ENCODE results near the gene LPCAT3. TPM values are rescaled to one million over a fixed set of nuclear protein-coding genes. Genes with fewer than 3 reads are reported as not detected.
A peak's percentile ranks its signal among the peaks of the same experiment; 100 is the strongest.

LPCAT3 gene
- total RNA-seq, 1 donor from 2014 or later, result 44.6 TPM

DNA sequence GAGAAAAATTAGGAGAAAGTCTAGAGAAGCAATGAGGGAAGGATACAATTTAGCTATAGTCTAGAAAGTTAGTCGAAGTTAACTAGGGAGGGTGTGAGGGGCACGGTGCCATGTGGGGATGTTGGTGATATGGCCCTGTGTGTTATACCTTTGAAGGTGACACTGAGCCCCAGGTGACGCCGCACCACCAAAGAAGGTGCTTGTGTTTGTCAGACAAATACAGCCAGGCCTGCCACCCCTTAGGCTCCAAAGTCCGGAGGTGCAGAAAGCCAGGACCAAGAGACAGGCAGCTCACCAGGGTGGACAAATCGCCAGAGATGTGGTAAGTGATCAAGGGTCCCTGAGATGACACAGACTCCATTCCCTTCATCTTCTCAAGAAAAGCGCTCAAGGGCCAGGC lies 43.3 kb upstream of the LPCAT3 start:
- H3K9me3 Mint-ChIP-seq, result no peaks in the 10 kb centered on the region
- no peaks in the 10 kb centered on the region for H3K27me3 Mint-ChIP-seq (ENCODE audit: low read depth)
- no peak for DNase-seq (ENCODE audit: low spot score in 2 of 2, unreplicated experiment in 2 of 2)
- no peak overlapping the region for H3K27ac Mint-ChIP-seq
- no peak overlapping the region for H3K4me3 Mint-ChIP-seq
- no peak for TF ChIP-seq CTCF (IDR thresholded peaks at IDR 0.05; ENCODE audit: unreplicated experiment)
- peaks cover 11% of the 10 kb centered on the region for H3K4me1 Mint-ChIP-seq
- peaks cover 3% of the 10 kb centered on the region for H3K36me3 Mint-ChIP-seq

GRCh38 chr12:7061138-7061537 lies 42.9 kb upstream of the LPCAT3 start:
- no peaks in the 10 kb centered on the region for H3K9me3 Mint-ChIP-seq
- no peaks in the 10 kb centered on the region for H3K36me3 Mint-ChIP-seq
- no peak for TF ChIP-seq CTCF (IDR thresholded peaks at IDR 0.05; ENCODE audit: unreplicated experiment)
- H3K27me3 Mint-ChIP-seq (ENCODE audit: low read depth), result no peaks in the 10 kb centered on the region
- no peak for DNase-seq (ENCODE audit: low spot score in 2 of 2, unreplicated experiment in 2 of 2)
- H3K4me3 Mint-ChIP-seq, result no peak overlapping the region
- peak overlapping the region; percentile 22 for H3K27ac Mint-ChIP-seq
- H3K4me1 Mint-ChIP-seq, result peaks cover 11% of the 10 kb centered on the region

GRCh38 chr12:7060353-7060954 lies 42.2 kb upstream of the LPCAT3 start, which contains the start of gene C1S:
Gene C1S (plus strand): TSS chr12:7060718. CDS start chr12:7061913, 1,195 bp downstream.
- TF ChIP-seq CTCF (IDR thresholded peaks at IDR 0.05; ENCODE audit: unreplicated experiment), result peak; percentile 45
- H3K27me3 Mint-ChIP-seq (ENCODE audit: low read depth), result no peaks in the 10 kb centered on the region
- peaks cover 11% of the 10 kb centered on the region for H3K4me1 Mint-ChIP-seq
- peak within 1 kb of the TSS; percentile 93 for H3K27ac Mint-ChIP-seq
- no peaks in the 10 kb centered on the region for H3K9me3 Mint-ChIP-seq
- peak in 1 of 2 experiments; percentile 51 for DNase-seq (ENCODE audit: low spot score in 2 of 2, unreplicated experiment in 2 of 2)
- H3K4me3 Mint-ChIP-seq, result peak within 1 kb of the TSS; percentile 62
- no peaks in the 10 kb centered on the region for H3K36me3 Mint-ChIP-seq

GRCh38 chr12:7059780-7060179 lies 41.5 kb upstream of the LPCAT3 start:
- peaks cover 11% of the 10 kb centered on the region for H3K4me1 Mint-ChIP-seq
- no peak for TF ChIP-seq CTCF (IDR thresholded peaks at IDR 0.05; ENCODE audit: unreplicated experiment)
- peaks cover 3% of the 10 kb centered on the region for H3K27me3 Mint-ChIP-seq (ENCODE audit: low read depth)
- peak overlapping the region; percentile 93 for H3K27ac Mint-ChIP-seq
- H3K9me3 Mint-ChIP-seq, result peaks cover 3% of the 10 kb centered on the region
- no peak for DNase-seq (ENCODE audit: low spot score in 2 of 2, unreplicated experiment in 2 of 2)
- no peak overlapping the region for H3K4me3 Mint-ChIP-seq
- H3K36me3 Mint-ChIP-seq, result no peaks in the 10 kb centered on the region

DNA sequence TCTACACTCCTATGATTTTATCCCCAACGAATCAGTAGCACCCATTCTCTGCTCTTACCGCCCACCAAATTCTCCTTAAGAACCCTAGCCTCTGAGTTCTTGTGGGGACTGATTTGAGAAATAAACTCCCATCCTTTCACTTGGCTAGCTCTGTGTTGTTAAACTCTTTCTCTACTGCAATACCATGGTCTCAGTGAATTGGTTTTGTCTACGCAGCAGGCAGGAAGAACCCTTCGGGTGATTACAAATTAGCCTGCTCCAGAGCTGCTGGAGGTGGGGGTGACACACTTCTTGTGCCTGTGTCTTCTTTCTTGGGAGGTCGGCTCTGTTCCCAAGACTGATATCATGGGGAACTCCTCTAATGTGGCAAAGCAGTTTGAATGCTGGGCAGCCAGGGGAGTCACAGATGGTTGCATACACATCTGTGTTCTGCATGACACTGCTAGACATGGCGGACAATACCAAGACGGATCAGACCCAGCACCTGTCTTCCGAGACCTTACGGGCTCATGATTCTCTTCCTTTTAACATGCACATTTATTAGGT lies 40.6 kb upstream of the LPCAT3 start:
- no peak for DNase-seq (ENCODE audit: low spot score in 2 of 2, unreplicated experiment in 2 of 2)
- peaks cover 11% of the 10 kb centered on the region for H3K4me1 Mint-ChIP-seq
- peaks cover 2% of the 10 kb centered on the region for H3K36me3 Mint-ChIP-seq
- TF ChIP-seq CTCF (IDR thresholded peaks at IDR 0.05; ENCODE audit: unreplicated experiment), result no peak
- peaks cover 7% of the 10 kb centered on the region for H3K9me3 Mint-ChIP-seq
- H3K4me3 Mint-ChIP-seq, result no peak overlapping the region
- peaks cover 5% of the 10 kb centered on the region for H3K27me3 Mint-ChIP-seq (ENCODE audit: low read depth)
- H3K27ac Mint-ChIP-seq, result no peak overlapping the region
